Keratinocyte (primary cell): ENCODE results near the gene PTPRD.

ENCODE experiments used
- CTCF ChIP-seq, 3 experiments: IDR thresholded peaks in 1 of 3; conservative IDR thresholded peaks in 1 of 3; optimal IDR thresholded peaks in 1 of 3; 2 replicates in 2 of 3; 3 replicates in 1 of 3; pipeline versions ENCODE3 to v1.5.1; 2011; ENCODE audit warnings: low read length in 3 of 3, mild to moderate bottlenecking in 3 of 3, moderate library complexity in 2 of 3, control low read depth in 1 of 3, inconsistent platforms in 1 of 3; ENCODE audit not compliant: insufficient read depth in 2 of 3; ENCODE audit errors: extremely low read depth in 1 of 3
- EZH2 ChIP-seq: IDR thresholded peaks from one replicate; pipeline ENCODE4 v1.6.1; 2012; ENCODE audit warnings: inconsistent platforms, mild to moderate bottlenecking, low read length, moderate library complexity

GRCh38 chr9:9997585-9997984 is 615.2 kb downstream of the PTPRD start:
- TF ChIP-seq CTCF (optimal IDR thresholded peaks at IDR 0.05 in 1 of 3, IDR thresholded peaks at IDR 0.05 in 1 of 3, conservative IDR thresholded peaks at IDR 0.05 in 1 of 3; ENCODE audit: extremely low read depth in 1 of 3, insufficient read depth in 2 of 3, low read length in 3 of 3) (no peak), EZH2 (no peak)
